OCI-LY3 (cell line): Measurements from ENCODE around the gene TULP1.

ENCODE experiments used
- CTCF ChIP-seq: fragments of 200-600, 300-600 bp; sonication (generic); IDR thresholded peaks from 2 replicates; pipeline ENCODE4 v1.5.1; 2014; ENCODE audit warnings: antibody characterized with exemption, low read length, low read depth
- EZH2phosphoT487 ChIP-seq: fragments of 200-600 bp; shearing (Covaris generic); IDR thresholded peaks from 2 replicates; pipeline ENCODE4 v1.6.1; 2018; ENCODE audit warnings: antibody characterized with exemption, mixed run types, low read depth

GRCh38 chr6:35512006-35512405 is 690 bp downstream of the TULP1 start:
- no peak for TF ChIP-seq CTCF
- no peak for TF ChIP-seq EZH2phosphoT487
